T-helper 17 cell (primary cell): ENCODE results near the gene SYT3. TPM values are rescaled to one million over a fixed set of nuclear protein-coding genes. Genes with fewer than 3 reads are reported as not detected.
A peak's percentile ranks its signal among the peaks of the same experiment; 100 is the strongest.
"Not testable (repeated sequence)": the region's sequence is repeated elsewhere in the genome, so short reads cannot be mapped to it uniquely, and the experiment has no call there.

Experiments
- ATAC-seq: fragments of 150-1000 bp; cut with Tn5 transposase; 2 replicates; pipeline ENCODE4 v1.10.0; 2021; ENCODE audit warnings: mild to moderate bottlenecking, moderate library complexity
- DNase-seq, 3 donors: peaks; one replicate each; pipeline versions ENCODE4 v3.0.0 to v3.0.0-alpha.2; 2020 to 2021
- H3K9me3 ChIP-seq: one replicate; pipeline ENCODE4 v1.7.0; 2013; ENCODE audit warnings: low read length, mild to moderate bottlenecking; ENCODE audit not compliant: control insufficient read depth, poor library complexity, severe bottlenecking
- H3K27ac Mint-ChIP-seq: one replicate; pipeline ENCODE4 v1.8.0; 2022; ENCODE audit warnings: mild to moderate bottlenecking, moderate library complexity, mixed read lengths
- H3K27me3 Mint-ChIP-seq: one replicate; pipeline ENCODE4 v1.8.0; 2022; ENCODE audit warnings: mixed read lengths
- H3K36me3 Mint-ChIP-seq: one replicate; pipeline ENCODE4 v1.8.0; 2022; ENCODE audit warnings: low read depth, mixed read lengths
- H3K4me1 Mint-ChIP-seq: one replicate; pipeline ENCODE4 v1.8.0; 2022; ENCODE audit warnings: mild to moderate bottlenecking, mixed read lengths
- H3K4me3 Mint-ChIP-seq: one replicate; pipeline ENCODE4 v1.8.0; 2022; ENCODE audit warnings: mild to moderate bottlenecking, moderate library complexity, mixed read lengths
- total RNA-seq, 4 donors: library from RNA in 2 of 4; stranded (reverse) in 2 of 4; gene quantifications; one replicate each; pipeline ENCODE4 v1.2.3 and lab custom pipeline; 2022 to 2026

SYT3 gene
- total RNA-seq, 2 donors from 2014 or later = not detected

- Mint-ChIP-seq H3K36me3 (no peaks in the 10 kb centered on the region), H3K27ac (no peak overlapping the region), H3K27me3 (peaks cover 25% of the 10 kb centered on the region), H3K4me1 (no peaks in the 10 kb centered on the region), H3K4me3 (no peak overlapping the region)
- DNase-seq (no peak), ATAC-seq (no peak)
- no peaks in the 10 kb centered on the region for H3K9me3 ChIP-seq
Measured at GRCh38 chr19:50624949-50625600, 14.6 kb downstream of the SYT3 start.

GRCh38 chr19:50620394-50620906 is 19.2 kb downstream of the SYT3 start:
- H3K4me1 Mint-ChIP-seq, DNase-seq, ATAC-seq, H3K27ac Mint-ChIP-seq, H3K9me3 ChIP-seq, H3K4me3 Mint-ChIP-seq, H3K27me3 Mint-ChIP-seq, H3K36me3 Mint-ChIP-seq: not testable (repeated sequence)

GRCh38 chr19:50619184-50619583 is 20.5 kb downstream of the SYT3 start:
- DNase-seq, H3K27me3 Mint-ChIP-seq, H3K36me3 Mint-ChIP-seq, H3K4me3 Mint-ChIP-seq, H3K27ac Mint-ChIP-seq, ATAC-seq, H3K4me1 Mint-ChIP-seq, H3K9me3 ChIP-seq: not testable (repeated sequence)

GRCh38 chr19:50618379-50618778 is 21.3 kb downstream of the SYT3 start:
- H3K4me3 Mint-ChIP-seq, H3K36me3 Mint-ChIP-seq, ATAC-seq, H3K4me1 Mint-ChIP-seq, DNase-seq, H3K27ac Mint-ChIP-seq, H3K9me3 ChIP-seq: not testable (repeated sequence)
- H3K27me3 Mint-ChIP-seq = peaks cover 11% of the 10 kb centered on the region

- H3K4me1 Mint-ChIP-seq, H3K36me3 Mint-ChIP-seq, H3K4me3 Mint-ChIP-seq, DNase-seq, H3K27me3 Mint-ChIP-seq, ATAC-seq, H3K27ac Mint-ChIP-seq, H3K9me3 ChIP-seq: not testable (repeated sequence)
Measured at GRCh38 chr19:50612504-50613404, 26.9 kb downstream of the SYT3 start.

- peak; percentile 25 to 44 (median 41) for DNase-seq
- H3K27me3 Mint-ChIP-seq = peaks cover 31% of the 10 kb centered on the region
- ATAC-seq = peak; percentile 87
- H3K9me3 ChIP-seq = no peaks in the 10 kb centered on the region
- no peak overlapping the region for H3K4me3 Mint-ChIP-seq
- H3K4me1 Mint-ChIP-seq = no peaks in the 10 kb centered on the region
- no peak overlapping the region for H3K27ac Mint-ChIP-seq
- H3K36me3 Mint-ChIP-seq = peaks cover 3% of the 10 kb centered on the region
Measured at GRCh38 chr19:50607874-50608785, 31.6 kb downstream of the SYT3 start.

GRCh38 chr19:50607388-50607787 is 32.3 kb downstream of the SYT3 start:
- peaks cover 6% of the 10 kb centered on the region for H3K36me3 Mint-ChIP-seq
- H3K27ac Mint-ChIP-seq = no peak overlapping the region
- peak overlapping the region; percentile 49 for H3K4me3 Mint-ChIP-seq
- peaks cover 34% of the 10 kb centered on the region for H3K27me3 Mint-ChIP-seq
- ATAC-seq (no peak), DNase-seq (no peak)
- H3K4me1 Mint-ChIP-seq = peaks cover 4% of the 10 kb centered on the region
- H3K9me3 ChIP-seq = no peaks in the 10 kb centered on the region

GRCh38 chr19:50606059-50606836 is 33.4 kb downstream of the SYT3 start:
- H3K4me1 Mint-ChIP-seq, ATAC-seq, H3K27ac Mint-ChIP-seq, H3K4me3 Mint-ChIP-seq, DNase-seq, H3K36me3 Mint-ChIP-seq, H3K9me3 ChIP-seq: not testable (repeated sequence)
- peaks cover 46% of the 10 kb centered on the region for H3K27me3 Mint-ChIP-seq

GRCh38 chr19:50604264-50605073 is 35.2 kb downstream of the SYT3 start:
- H3K9me3 ChIP-seq, H3K4me1 Mint-ChIP-seq, ATAC-seq, DNase-seq, H3K36me3 Mint-ChIP-seq, H3K27ac Mint-ChIP-seq, H3K4me3 Mint-ChIP-seq: not testable (repeated sequence)
- peaks cover 61% of the 10 kb centered on the region for H3K27me3 Mint-ChIP-seq

- ATAC-seq = no peak
- Mint-ChIP-seq H3K27ac (no peak overlapping the region), H3K27me3 (peaks cover 66% of the 10 kb centered on the region)
Measured at GRCh38 chr19:50602935-50603334, 36.7 kb downstream of the SYT3 start.

GRCh38 chr19:50602496-50602895 is 37.2 kb downstream of the SYT3 start:
- Mint-ChIP-seq H3K27me3 (peaks cover 66% of the 10 kb centered on the region), H3K4me1 (peaks cover 7% of the 10 kb centered on the region)

More at GRCh38 chr19:50602935-50603334, 36.7 kb downstream of the SYT3 start:
- DNase-seq = no peak
- Mint-ChIP-seq H3K36me3 (peaks cover 9% of the 10 kb centered on the region), H3K4me3 (no peak overlapping the region), H3K4me1 (peaks cover 7% of the 10 kb centered on the region)
- H3K9me3 ChIP-seq = no peaks in the 10 kb centered on the region

GRCh38 chr19:50602089-50602422 is 37.6 kb downstream of the SYT3 start:
- ATAC-seq = no peak
- peaks cover 9% of the 10 kb centered on the region for H3K36me3 Mint-ChIP-seq
- no peaks in the 10 kb centered on the region for H3K9me3 ChIP-seq
- H3K27ac Mint-ChIP-seq = no peak overlapping the region
- no peak overlapping the region for H3K4me3 Mint-ChIP-seq
- no peak for DNase-seq
- H3K4me1 Mint-ChIP-seq = peaks cover 7% of the 10 kb centered on the region
- H3K27me3 Mint-ChIP-seq = peaks cover 66% of the 10 kb centered on the region

More at GRCh38 chr19:50602496-50602895, 37.2 kb downstream of the SYT3 start:
- no peak overlapping the region for H3K27ac Mint-ChIP-seq
- no peak for ATAC-seq
- no peak overlapping the region for H3K4me3 Mint-ChIP-seq
- no peak for DNase-seq
- peaks cover 9% of the 10 kb centered on the region for H3K36me3 Mint-ChIP-seq
- H3K9me3 ChIP-seq = no peaks in the 10 kb centered on the region
